Measurements from ENCODE around the gene PI16.
"Not testable (repeated sequence)": the region's sequence is repeated elsewhere in the genome, so short reads cannot be mapped to it uniquely, and the experiment has no call there.

The PI16 gene

GRCh38 chr6:36929607-36930006 is 24.9 kb upstream of the PI16 start:
- DNase-seq = no peak

GRCh38 chr6:36930483-36930882 is 24.1 kb upstream of the PI16 start:
- DNase-seq = no peak

- DNase-seq = no peak
Measured at GRCh38 chr6:36933102-36933501, 21.4 kb upstream of the PI16 start.

GRCh38 chr6:36933519-36933918 is 21.0 kb upstream of the PI16 start:
- DNase-seq = no peak

- no peak for DNase-seq
Measured at GRCh38 chr6:36934901-36935300, 19.6 kb upstream of the PI16 start.

- no peak for DNase-seq
Measured at GRCh38 chr6:36936824-36937223, 17.7 kb upstream of the PI16 start.

- no peak for DNase-seq
Measured at GRCh38 chr6:36937896-36938295, 16.6 kb upstream of the PI16 start.

- no peak for DNase-seq
Measured at GRCh38 chr6:36938536-36938935, 16.0 kb upstream of the PI16 start.

GRCh38 chr6:36939005-36939404 is 15.5 kb upstream of the PI16 start:
- not testable (repeated sequence) for DNase-seq

- no peak for DNase-seq
Measured at GRCh38 chr6:36940027-36940426, 14.5 kb upstream of the PI16 start.

- not testable (repeated sequence) for DNase-seq
Measured at GRCh38 chr6:36941561-36941960, 13.0 kb upstream of the PI16 start.

- not testable (repeated sequence) for DNase-seq
Measured at GRCh38 chr6:36942329-36942728, 12.2 kb upstream of the PI16 start.

GRCh38 chr6:36944650-36945049 is 9.9 kb upstream of the PI16 start:
- DNase-seq = no peak

GRCh38 chr6:36945301-36945700 is 9.2 kb upstream of the PI16 start:
- DNase-seq = no peak

GRCh38 chr6:36946526-36946925 is 8.0 kb upstream of the PI16 start:
- DNase-seq = no peak

GRCh38 chr6:36947570-36948351 is 6.8 kb upstream of the PI16 start:
- DNase-seq = no peak

- DNase-seq = not testable (repeated sequence)
Measured at GRCh38 chr6:36949076-36949475, 5.5 kb upstream of the PI16 start.

GRCh38 chr6:36949636-36950035 is 4.9 kb upstream of the PI16 start:
- no peak for DNase-seq

GRCh38 chr6:36953931-36954261 is 642 bp upstream of the PI16 start:
- no peak for DNase-seq

GRCh38 chr6:36955136-36955535 is 598 bp downstream of the PI16 start:
- DNase-seq = no peak

GRCh38 chr6:36955671-36956445 is 1.3 kb downstream of the PI16 start:
- DNase-seq = no peak

GRCh38 chr6:36956446-36956820 is 1.9 kb downstream of the PI16 start:
- DNase-seq = no peak

GRCh38 chr6:36957773-36958271 is 3.3 kb downstream of the PI16 start:
- DNase-seq = no peak
